CD4-positive, alpha-beta T cell treated with Interleukin-17A for 4 hours (primary cell): Measurements from ENCODE around the gene CGB5.
A peak's percentile ranks its signal among the peaks of the same experiment; 100 is the strongest.
"Not testable (repeated sequence)": the region's sequence is repeated elsewhere in the genome, so short reads cannot be mapped to it uniquely, and the experiment has no call there.

Experiments
- DNase-seq: peaks from one replicate; pipeline ENCODE4 v3.0.0-alpha.2; 2020; ENCODE audit warnings: mixed read lengths

The CGB5 gene

GRCh38 chr19:49059053-49059452 lies 15.4 kb downstream of the CGB5 start:
- DNase-seq: no peak

GRCh38 chr19:49061000-49061399 lies 17.4 kb downstream of the CGB5 start:
- DNase-seq: no peak

- no peak for DNase-seq
Measured at GRCh38 chr19:49061445-49061844, 17.8 kb downstream of the CGB5 start.

- DNase-seq: no peak
Measured at GRCh38 chr19:49064029-49064629, 20.5 kb downstream of the CGB5 start.

- DNase-seq: peak; percentile 8
Measured at GRCh38 chr19:49064768-49065611, 21.3 kb downstream of the CGB5 start, which contains the start of gene NTF4. TSS of gene NTF4 (minus strand) at chr19:49064818. CDS start at chr19:49061997, 2,821 bp downstream.

GRCh38 chr19:49065905-49066512 lies 22.4 kb downstream of the CGB5 start:
- DNase-seq: no peak

GRCh38 chr19:49067554-49067953 lies 23.9 kb downstream of the CGB5 start:
- DNase-seq: no peak

- no peak for DNase-seq
Measured at GRCh38 chr19:49069026-49069425, 25.4 kb downstream of the CGB5 start.

- no peak for DNase-seq
Measured at GRCh38 chr19:49070416-49070815, 26.8 kb downstream of the CGB5 start.

GRCh38 chr19:49071860-49072547 lies 28.4 kb downstream of the CGB5 start:
- DNase-seq: no peak

- DNase-seq: peak; percentile 26
Measured at GRCh38 chr19:49073514-49074378, 30.1 kb downstream of the CGB5 start.

GRCh38 chr19:49074869-49075268 lies 31.2 kb downstream of the CGB5 start:
- DNase-seq: not testable (repeated sequence)

- no peak for DNase-seq
Measured at GRCh38 chr19:49080392-49080791, 36.7 kb downstream of the CGB5 start.

GRCh38 chr19:49081273-49081672 lies 37.6 kb downstream of the CGB5 start:
- no peak for DNase-seq

- DNase-seq: no peak
Measured at GRCh38 chr19:49084206-49085019, 40.8 kb downstream of the CGB5 start.

GRCh38 chr19:49085020-49085867 lies 41.6 kb downstream of the CGB5 start, which contains the start of gene SNRNP70:
TSS of gene SNRNP70 (plus strand) at chr19:49085451. CDS start at chr19:49086415, 964 bp downstream.
- DNase-seq: peak; percentile 99

GRCh38 chr19:49085868-49086232 lies 42.2 kb downstream of the CGB5 start:
- DNase-seq: no peak

- no peak for DNase-seq
Measured at GRCh38 chr19:49086296-49086695, 42.6 kb downstream of the CGB5 start.

GRCh38 chr19:49091391-49092038 lies 47.9 kb downstream of the CGB5 start:
- no peak for DNase-seq

- no peak for DNase-seq
Measured at GRCh38 chr19:49092686-49093085, 49.0 kb downstream of the CGB5 start.
